ENCODE data around the gene CHIA. TPM values are rescaled to one million over a fixed set of nuclear protein-coding genes. Genes with fewer than 3 reads are reported as not detected.
"Not testable (repeated sequence)": the region's sequence is repeated elsewhere in the genome, so short reads cannot be mapped to it uniquely, and the experiment has no call there.

The CHIA gene
- total and polyA plus RNA-seq, 2 experiments from 2014 or later = not detected

DNA sequence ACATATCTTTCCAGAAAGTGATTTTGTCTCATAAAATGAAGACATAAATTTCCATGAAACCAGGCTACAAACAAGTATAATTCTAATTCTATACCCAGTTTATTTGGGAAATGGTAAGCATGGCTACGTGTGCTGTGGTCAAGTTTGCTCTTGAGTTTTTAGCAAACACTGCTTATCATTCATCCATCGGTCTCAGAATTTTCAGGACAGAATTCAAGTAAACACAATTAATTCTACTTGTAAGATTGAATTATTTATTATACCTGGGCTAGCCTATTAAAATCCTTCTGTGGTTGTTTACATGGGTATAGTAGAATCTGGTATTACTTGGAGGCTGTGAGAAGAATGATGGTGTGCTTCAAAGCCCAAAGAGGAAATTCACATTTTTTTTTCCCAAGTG is 68.3 kb downstream of the CHIA start:
- TF ChIP-seq EZH2 (IDR thresholded peaks at IDR 0.05; ENCODE audit: insufficient read depth, poor library complexity, severe bottlenecking) (no peak), EZH2phosphoT487 (IDR thresholded peaks at IDR 0.05; ENCODE audit: insufficient read depth, low read depth) (no peak)

DNA sequence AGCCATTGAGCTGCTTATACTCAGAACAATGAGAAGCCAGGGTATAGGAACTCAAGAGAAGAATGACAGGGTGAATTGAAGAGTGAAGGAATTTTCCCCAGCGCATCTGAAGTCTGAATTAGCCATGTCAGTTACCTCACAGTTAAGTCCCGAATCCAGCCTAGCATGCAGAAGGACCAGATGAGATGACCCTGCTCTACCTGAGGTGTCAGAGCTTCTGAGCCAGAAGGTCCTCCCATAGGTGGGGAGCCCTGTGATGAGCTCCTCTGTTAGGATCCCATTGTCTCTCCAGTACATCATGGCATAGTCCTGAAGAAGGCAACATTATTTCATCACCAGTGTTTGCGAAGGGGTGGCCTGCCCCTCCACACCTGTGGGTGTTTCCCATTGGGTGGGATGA is 68.7 kb downstream of the CHIA start:
- Histone ChIP-seq H3K4me3 (no peak overlapping the region), H3K4me1 (ENCODE audit: insufficient read depth) (no peaks in the 10 kb centered on the region), H3K4me2 (ENCODE audit: unreplicated experiment) (no peak overlapping the region), H3K27me3 (replicated peaks; ENCODE audit: insufficient read depth) (no peaks in the 10 kb centered on the region), H3K27ac (no peak overlapping the region), H3K9me2 (ENCODE audit: insufficient read depth) (no peaks in the 10 kb centered on the region), H3K9ac (no peak overlapping the region), H3K36me3 (ENCODE audit: low read depth) (no peaks in the 10 kb centered on the region), H2AFZ (no peak overlapping the region), H3K9me3 (ENCODE audit: low read depth) (no peaks in the 10 kb centered on the region), H4K20me1 (ENCODE audit: insufficient read depth) (no peaks in the 10 kb centered on the region; the same call in 1 of the 2 replicates), H3K79me2 (ENCODE audit: insufficient read depth) (no peaks in the 10 kb centered on the region), H3F3A (ENCODE audit: insufficient read depth) (no peaks in the 10 kb centered on the region)
- no peak for TF ChIP-seq EZH2 (IDR thresholded peaks at IDR 0.05; ENCODE audit: insufficient read depth, poor library complexity, severe bottlenecking)
- no peak for TF ChIP-seq EZH2phosphoT487 (IDR thresholded peaks at IDR 0.05; ENCODE audit: insufficient read depth, low read depth)
- DNase-seq = no peak
- WGBS, 2 experiments (ENCODE audit: low coverage in 1 of 2, low lambda C conversion rate in 2 of 2, missing lambda C conversion rate in 2 of 2) = 38 to 43% methylated on average over 3 of the region's 3 CpGs
- in situ Hi-C loops (cut with MboI) = no loop called here

More for the DNA sequence above, 68.3 kb downstream of the CHIA start:
- H3K4me3 ChIP-seq = no peak overlapping the region
- no peaks in the 10 kb centered on the region for H3K9me3 ChIP-seq (ENCODE audit: low read depth)
- WGBS, 2 experiments (ENCODE audit: low coverage in 1 of 2, low lambda C conversion rate in 2 of 2, missing lambda C conversion rate in 2 of 2) = 54 to 57% methylated on average over 2 of the region's 2 CpGs
- no peaks in the 10 kb centered on the region for H3K9me2 ChIP-seq (ENCODE audit: insufficient read depth)
- H3K27ac ChIP-seq = no peak overlapping the region
- no peaks in the 10 kb centered on the region for H3K4me1 ChIP-seq (ENCODE audit: insufficient read depth)
- no peak overlapping the region for H3K4me2 ChIP-seq (ENCODE audit: unreplicated experiment)
- no peaks in the 10 kb centered on the region for H3F3A ChIP-seq (ENCODE audit: insufficient read depth)
- H4K20me1 ChIP-seq (ENCODE audit: insufficient read depth) = no peaks in the 10 kb centered on the region; the same call in 1 of the 2 replicates
- DNase-seq = no peak
- H3K79me2 ChIP-seq (ENCODE audit: insufficient read depth) = no peaks in the 10 kb centered on the region
- in situ Hi-C loops (cut with MboI) = no loop called here
- H3K27me3 ChIP-seq (replicated peaks; ENCODE audit: insufficient read depth) = no peaks in the 10 kb centered on the region
- no peak overlapping the region for H2AFZ ChIP-seq
- no peak overlapping the region for H3K9ac ChIP-seq
- no peaks in the 10 kb centered on the region for H3K36me3 ChIP-seq (ENCODE audit: low read depth)

DNA sequence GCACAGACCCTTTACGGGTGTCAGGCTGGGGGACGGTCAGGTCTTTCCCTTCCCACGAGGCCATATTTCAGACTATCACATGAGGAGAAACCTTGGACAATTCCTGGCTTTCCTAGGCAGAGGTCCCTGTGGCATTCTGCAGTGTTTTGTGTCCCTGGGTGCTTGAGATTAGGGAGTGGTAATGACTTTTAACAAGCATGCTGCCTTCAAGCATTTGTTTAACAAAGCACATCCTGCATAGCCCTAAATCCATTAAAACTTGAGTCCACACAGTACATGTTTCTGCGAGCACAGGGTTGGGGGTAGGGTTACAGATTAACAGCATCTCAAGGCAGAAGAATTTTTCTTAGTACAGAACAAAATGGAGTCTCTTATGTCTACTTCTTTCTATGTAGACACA is 69.6 kb downstream of the CHIA start:
- H3K4me1 ChIP-seq (ENCODE audit: insufficient read depth); H3K4me3 ChIP-seq; H2AFZ ChIP-seq; DNase-seq; H4K20me1 ChIP-seq (ENCODE audit: insufficient read depth); H3K79me2 ChIP-seq (ENCODE audit: insufficient read depth); H3K9me2 ChIP-seq (ENCODE audit: insufficient read depth); H3K27ac ChIP-seq; H3F3A ChIP-seq (ENCODE audit: insufficient read depth); in situ Hi-C loops (cut with MboI); H3K4me2 ChIP-seq (ENCODE audit: unreplicated experiment); H3K36me3 ChIP-seq (ENCODE audit: low read depth); H3K9me3 ChIP-seq (ENCODE audit: low read depth); H3K27me3 ChIP-seq (replicated peaks; ENCODE audit: insufficient read depth); H3K9ac ChIP-seq: not testable (repeated sequence)
- 8 to 10% methylated on average over 4 of the region's 4 CpGs for WGBS, 2 experiments (ENCODE audit: low coverage in 1 of 2, low lambda C conversion rate in 2 of 2, missing lambda C conversion rate in 2 of 2)

DNA sequence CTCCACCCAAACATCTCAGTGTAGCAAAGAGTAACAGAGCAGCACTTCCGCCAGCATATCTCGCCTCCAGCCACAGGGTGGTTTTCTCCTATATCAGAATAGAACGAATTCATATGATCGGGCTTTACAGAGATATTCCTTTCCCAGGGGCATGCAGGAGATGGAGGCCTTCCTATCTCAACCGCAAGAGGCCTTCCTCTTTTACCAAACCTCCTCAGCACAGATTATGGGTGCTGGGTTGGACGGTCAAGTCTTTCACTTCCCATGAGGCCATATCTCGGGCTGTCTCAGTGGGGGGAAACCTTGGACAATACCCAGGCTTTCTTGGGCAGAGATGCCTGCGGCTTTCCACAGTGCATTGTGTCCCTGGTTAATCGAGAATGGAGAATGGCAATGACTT is 71.1 kb downstream of the CHIA start:
- Histone ChIP-seq H3K36me3 (ENCODE audit: low read depth) (no peaks in the 10 kb centered on the region), H3K4me3 (no peak overlapping the region), H3K27ac (no peak overlapping the region)

DNA sequence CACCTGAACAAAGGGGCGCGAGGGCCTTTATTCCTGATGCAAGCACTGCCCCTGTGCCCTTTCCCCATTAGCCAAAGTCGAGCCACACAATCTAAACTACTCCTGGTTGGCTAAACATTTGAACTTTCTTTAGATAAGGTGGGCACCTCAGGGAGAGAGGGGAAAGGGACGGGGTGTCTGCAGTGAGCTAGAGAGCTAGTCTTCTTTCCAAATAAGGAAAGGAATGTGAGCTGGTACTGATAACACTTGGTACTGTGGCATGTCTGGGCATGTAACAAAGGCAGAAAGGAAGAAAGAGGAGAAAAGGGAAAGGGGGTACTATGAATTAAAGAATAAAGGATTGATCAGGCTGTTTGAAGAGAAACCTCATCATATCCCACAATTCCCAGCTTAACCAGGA is 74.0 kb downstream of the CHIA start:
- Histone ChIP-seq H3K4me1 (ENCODE audit: insufficient read depth) (0 out of 2 replicates have a peak, but pooled peaks cover 7% of the 10 kb centered on the region), H2AFZ (peak overlapping the region; percentile 75), H3K4me3 (no peak overlapping the region), H3F3A (ENCODE audit: insufficient read depth) (no peaks in the 10 kb centered on the region), H3K9me3 (ENCODE audit: low read depth) (no peaks in the 10 kb centered on the region), H3K36me3 (ENCODE audit: low read depth) (no peaks in the 10 kb centered on the region), H3K27ac (no peak overlapping the region), H3K79me2 (ENCODE audit: insufficient read depth) (no peaks in the 10 kb centered on the region), H3K27me3 (replicated peaks; ENCODE audit: insufficient read depth) (no peaks in the 10 kb centered on the region), H4K20me1 (ENCODE audit: insufficient read depth) (no peaks in the 10 kb centered on the region), H3K4me2 (ENCODE audit: unreplicated experiment) (no peak overlapping the region), H3K9ac (no peak overlapping the region), H3K9me2 (ENCODE audit: insufficient read depth) (no peaks in the 10 kb centered on the region)
- DNase-seq = no peak
- in situ Hi-C loops (cut with MboI) = no loop called here
- TF ChIP-seq EZH2phosphoT487 (IDR thresholded peaks at IDR 0.05; ENCODE audit: insufficient read depth, low read depth) (no peak), EZH2 (IDR thresholded peaks at IDR 0.05; ENCODE audit: insufficient read depth, poor library complexity, severe bottlenecking) (no peak)
- WGBS, 2 experiments (ENCODE audit: low coverage in 1 of 2, low lambda C conversion rate in 2 of 2, missing lambda C conversion rate in 2 of 2) = 43 to 55% methylated on average over 4 of the region's 4 CpGs

More for the DNA sequence above, 71.1 kb downstream of the CHIA start:
- Histone ChIP-seq H2AFZ (no peak overlapping the region), H3K4me1 (ENCODE audit: insufficient read depth) (0 out of 2 replicates have a peak, but pooled peaks cover 7% of the 10 kb centered on the region), H3K9me3 (ENCODE audit: low read depth) (no peaks in the 10 kb centered on the region), H3K27me3 (replicated peaks; ENCODE audit: insufficient read depth) (no peaks in the 10 kb centered on the region), H3K79me2 (ENCODE audit: insufficient read depth) (no peaks in the 10 kb centered on the region), H3F3A (ENCODE audit: insufficient read depth) (no peaks in the 10 kb centered on the region), H3K4me2 (ENCODE audit: unreplicated experiment) (no peak overlapping the region), H3K9me2 (ENCODE audit: insufficient read depth) (no peaks in the 10 kb centered on the region), H3K9ac (no peak overlapping the region), H4K20me1 (ENCODE audit: insufficient read depth) (no peaks in the 10 kb centered on the region; the same call in 1 of the 2 replicates)
- in situ Hi-C loops (cut with MboI) = no loop called here
- WGBS, 2 experiments (ENCODE audit: low coverage in 1 of 2, low lambda C conversion rate in 2 of 2, missing lambda C conversion rate in 2 of 2) = 61 to 65% methylated on average over 9 of the region's 9 CpGs
- no peak for DNase-seq
- TF ChIP-seq EZH2phosphoT487 (IDR thresholded peaks at IDR 0.05; ENCODE audit: insufficient read depth, low read depth) = no peak
- no peak for TF ChIP-seq EZH2 (IDR thresholded peaks at IDR 0.05; ENCODE audit: insufficient read depth, poor library complexity, severe bottlenecking)

All from GM23248 (cell line).